Suppressor macrophage treated with lipopolysaccharide for 4 hours (primary cell): ENCODE measurements around the gene COX7A2.

Source experiments
- DNase-seq: peaks from one replicate; pipeline ENCODE4 v3.0.0-alpha.2; 2020

The COX7A2 gene

GRCh38 chr6:75196081-75196687 lies 47.4 kb downstream of the COX7A2 start:
- DNase-seq = no peak

DNA sequence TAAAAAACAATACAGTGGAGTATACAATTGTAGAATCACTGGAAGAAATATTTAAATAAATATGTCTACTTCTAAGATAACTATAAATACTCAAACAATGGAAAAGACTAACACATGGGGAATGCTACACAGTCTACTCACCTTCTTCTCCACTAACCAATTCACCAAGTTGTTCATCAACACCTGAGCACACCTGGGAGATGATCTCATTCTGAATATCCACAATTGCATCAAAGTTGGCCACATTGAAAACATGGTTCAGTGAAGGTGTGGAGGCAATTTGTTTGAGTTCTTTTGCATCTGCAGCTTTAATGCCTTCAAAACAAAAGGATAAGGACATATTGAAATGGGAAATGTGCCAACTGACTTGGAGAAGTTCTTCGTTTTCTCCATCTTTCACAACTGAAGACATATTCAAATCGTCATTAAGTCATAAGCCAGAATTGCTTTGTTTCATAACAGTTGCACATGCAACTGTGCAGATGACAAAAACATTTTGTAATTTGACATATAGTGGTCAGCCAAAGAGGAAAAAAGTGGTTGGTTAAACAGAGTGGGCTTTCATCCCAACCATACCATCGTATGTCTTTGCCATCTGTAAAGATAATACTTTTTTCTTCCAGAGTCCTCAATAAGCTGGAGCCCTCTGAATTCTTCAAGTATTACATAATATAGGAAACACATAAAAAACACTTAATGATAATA lies 55.2 kb downstream of the COX7A2 start:
- DNase-seq = no peak
